ENCODE data around the gene SLCO4C1. TPM values are rescaled to one million over a fixed set of nuclear protein-coding genes. Genes with fewer than 3 reads are reported as not detected.

The SLCO4C1 gene
- total and polyA plus RNA-seq, 2 of the 4 experiments (the other 2 are of a cell fraction): not detected

- H3K14ac ChIP-seq (replicated peaks; ENCODE audit: low read depth, low read length): no peak overlapping the region
- H3K4me3 ChIP-seq (ENCODE audit: insufficient read depth, low read depth, low read length): no peak overlapping the region
- ChIA-PET CTCF (no interaction called here), POLR2A (ENCODE audit: unreplicated experiment) (no interaction called here)
- H2BK5ac ChIP-seq (ENCODE audit: low read depth, low read length, poor library complexity, severe bottlenecking): no peak overlapping the region
- no peak overlapping the region for H2BK120ac ChIP-seq (ENCODE audit: low read depth, low read length)
- H4K20me1 ChIP-seq (ENCODE audit: insufficient read depth, low read length): no peaks in the 10 kb centered on the region
- no TSS peak for BruUV-seq (replicated peaks)
- no peak overlapping the region for H2BK15ac ChIP-seq (ENCODE audit: low read depth, low read length)
- no peaks in the 10 kb centered on the region for H3K27me3 ChIP-seq (ENCODE audit: control insufficient read depth, insufficient read depth, low read length)
- H2AK5ac ChIP-seq (ENCODE audit: low read depth, low read length): no peak overlapping the region
- no peak overlapping the region for H3K56ac ChIP-seq (ENCODE audit: extremely low read depth, insufficient read depth, low read length)
- H3K4me1 ChIP-seq (ENCODE audit: control insufficient read depth, insufficient read depth, low read length): no peaks in the 10 kb centered on the region
- H3K9me3 ChIP-seq (ENCODE audit: control insufficient read depth, insufficient read depth, low read length): peaks cover 5% of the 10 kb centered on the region; the same call in 1 of the 2 replicates
- dilution Hi-C loops (cut with HindIII; ENCODE audit: low sequenced_read_pairs, unreplicated experiment): no loop called here
- in situ Hi-C loops (cut with MboI; ENCODE audit: low sequenced_read_pairs): no loop called here
- no peak for ATAC-seq (ENCODE audit: low read depth)
- H3K4me2 ChIP-seq (ENCODE audit: low read depth, low read length): no peak overlapping the region
- H2AFZ ChIP-seq (replicated peaks; ENCODE audit: low read length, poor library complexity): no peak overlapping the region
- H3K27ac ChIP-seq (ENCODE audit: insufficient read depth, low read length): no peak overlapping the region
- H4K5ac ChIP-seq (ENCODE audit: low read depth, low read length): no peak overlapping the region
- H4K8ac ChIP-seq (ENCODE audit: low read depth in 2 of 2, low read length in 2 of 2): no peak overlapping the region
- H3K18ac ChIP-seq (ENCODE audit: low read depth, low read length): no peak overlapping the region
- no peaks in the 10 kb centered on the region for H3K79me1 ChIP-seq (ENCODE audit: low read depth in 1 of 2, low read length in 2 of 2)
- no peak overlapping the region for H3K9ac ChIP-seq (ENCODE audit: low read depth, low read length)
- no peak overlapping the region for H2AK9ac ChIP-seq (replicated peaks; ENCODE audit: low read depth, low read length, poor library complexity)
- no peak for DNase-seq
- no peak overlapping the region for H2BK20ac ChIP-seq (ENCODE audit: low read depth, low read length)
- no peak overlapping the region for H3K23ac ChIP-seq (ENCODE audit: low read depth, low read length)
- H3K9me1 ChIP-seq (ENCODE audit: insufficient read depth, low read length): no peaks in the 10 kb centered on the region
- H3K36me3 ChIP-seq (ENCODE audit: control insufficient read depth, insufficient read depth, low read length): no peaks in the 10 kb centered on the region
- no peak overlapping the region for H3K4ac ChIP-seq (ENCODE audit: low read depth, low read length)
- no peak for TF ChIP-seq MAFK (IDR thresholded peaks at IDR 0.05; ENCODE audit: low read depth, low read length)
- TF ChIP-seq RCOR1 (IDR thresholded peaks at IDR 0.05; ENCODE audit: insufficient replicate concordance, low read length): no peak
- TF ChIP-seq CHD1 (IDR thresholded peaks at IDR 0.05; ENCODE audit: low read depth, low read length): no peak
- TF ChIP-seq, protein P1, sequence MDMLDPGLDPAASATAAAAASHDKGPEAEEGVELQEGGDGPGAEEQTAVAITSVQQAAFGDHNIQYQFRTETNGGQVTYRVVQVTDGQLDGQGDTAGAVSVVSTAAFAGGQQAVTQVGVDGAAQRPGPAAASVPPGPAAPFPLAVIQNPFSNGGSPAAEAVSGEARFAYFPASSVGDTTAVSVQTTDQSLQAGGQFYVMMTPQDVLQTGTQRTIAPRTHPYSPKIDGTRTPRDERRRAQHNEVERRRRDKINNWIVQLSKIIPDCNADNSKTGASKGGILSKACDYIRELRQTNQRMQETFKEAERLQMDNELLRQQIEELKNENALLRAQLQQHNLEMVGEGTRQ (IDR thresholded peaks at IDR 0.05; ENCODE audit: low read depth, low read length): no peak
- TF ChIP-seq SMC3 (IDR thresholded peaks at IDR 0.05; ENCODE audit: low read depth, low read length): no peak
- no peak for TF ChIP-seq RFX5 (IDR thresholded peaks at IDR 0.05; ENCODE audit: low read depth, low read length)
- TF ChIP-seq MAZ (IDR thresholded peaks at IDR 0.05; ENCODE audit: borderline replicate concordance, low read depth, low read length): no peak
- no peak for TF ChIP-seq NFE2L2 (IDR thresholded peaks at IDR 0.05; ENCODE audit: low read depth, low read length)
- no peak for TF ChIP-seq RAD21 (IDR thresholded peaks at IDR 0.05; ENCODE audit: low read length)
- TF ChIP-seq BHLHE40 (IDR thresholded peaks at IDR 0.05; ENCODE audit: low read depth, low read length): no peak
- no peak for TF ChIP-seq CEBPB (IDR thresholded peaks at IDR 0.05; ENCODE audit: low read depth, low read length)
- no peak for TF ChIP-seq MXI1 (IDR thresholded peaks at IDR 0.05; ENCODE audit: borderline replicate concordance, low read depth, low read length)
- intact Hi-C loops (cut with micrococcal nuclease): no loop called here
- no peak overlapping the region for H4K91ac ChIP-seq (ENCODE audit: insufficient read depth, low read depth, low read length)
These were observed 11.1 kb upstream of the SLCO4C1 start for GRCh38 chr5:102307232-102307631.

Data from IMR-90 (cell line).